ENCODE data around the gene L3MBTL4. TPM values are rescaled to one million over a fixed set of nuclear protein-coding genes. Genes with fewer than 3 reads are reported as not detected.
A peak's percentile ranks its signal among the peaks of the same experiment; 100 is the strongest.

L3MBTL4 gene
- 1.2 TPM for polyA plus RNA-seq (2012; ENCODE audit: low read depth, missing spikeins)

- TF ChIP-seq PAX5 (IDR thresholded peaks at IDR 0.05; ENCODE audit: insufficient read depth, low read length, severe bottlenecking): no peak
- no peak for TF ChIP-seq POU2F2 (IDR thresholded peaks at IDR 0.05; ENCODE audit: low read depth, low read length)
- no peak for TF ChIP-seq POLR2AphosphoS5 (IDR thresholded peaks at IDR 0.05; ENCODE audit: low read depth, low read length)
- no peak for TF ChIP-seq TAF1 (IDR thresholded peaks at IDR 0.05; ENCODE audit: low read depth, low read length)
- no peak for TF ChIP-seq SPI1 (IDR thresholded peaks at IDR 0.05; ENCODE audit: low read depth, low read length)
- no peak for TF ChIP-seq POLR2A (IDR thresholded peaks at IDR 0.05; ENCODE audit: low read depth, low read length)
- FAIRE-seq: peak; percentile 52
Measured at GRCh38 chr18:6414723-6415417, at the start of gene L3MBTL4. Gene L3MBTL4, minus strand, starts transcription at chr18:6414911. Its CDS starts 103,286 bp downstream, at chr18:6311625.

GRCh38 chr18:6452194-6452593 is 37.5 kb upstream of the L3MBTL4 start:
- no peak for FAIRE-seq
- TF ChIP-seq SPI1 (IDR thresholded peaks at IDR 0.05; ENCODE audit: low read depth, low read length) (no peak), POLR2A (IDR thresholded peaks at IDR 0.05; ENCODE audit: low read depth, low read length) (no peak), POU2F2 (IDR thresholded peaks at IDR 0.05; ENCODE audit: low read depth, low read length) (no peak)

More at GRCh38 chr18:6414723-6415417, at the start of gene L3MBTL4:
- peak; percentile 24 for DNase-seq (ENCODE audit: insufficient read length, low spot score)

GRCh38 chr18:6449213-6449612 is 34.5 kb upstream of the L3MBTL4 start:
- no peak for DNase-seq (ENCODE audit: insufficient read length, low spot score)
- peak; percentile 57 for FAIRE-seq
- TF ChIP-seq SPI1 (IDR thresholded peaks at IDR 0.05; ENCODE audit: low read depth, low read length) (peak; percentile 22; the same call in 1 of the 2 replicates), POLR2A (IDR thresholded peaks at IDR 0.05; ENCODE audit: low read depth, low read length) (no peak)

More at GRCh38 chr18:6452194-6452593, 37.5 kb upstream of the L3MBTL4 start:
- no peak for DNase-seq (ENCODE audit: insufficient read length, low spot score)

- FAIRE-seq (no peak), DNase-seq (ENCODE audit: insufficient read length, low spot score) (no peak)
- TF ChIP-seq TAF1 (IDR thresholded peaks at IDR 0.05; ENCODE audit: low read depth, low read length) (no peak), POLR2AphosphoS5 (IDR thresholded peaks at IDR 0.05; ENCODE audit: low read depth, low read length) (no peak), POLR2A (IDR thresholded peaks at IDR 0.05; ENCODE audit: low read depth, low read length) (no peak), PAX5 (IDR thresholded peaks at IDR 0.05; ENCODE audit: insufficient read depth, low read length, severe bottlenecking) (no peak), POU2F2 (IDR thresholded peaks at IDR 0.05; ENCODE audit: low read depth, low read length) (no peak), SPI1 (IDR thresholded peaks at IDR 0.05; ENCODE audit: low read depth, low read length) (no peak)
Measured at GRCh38 chr18:6444466-6445228, 29.9 kb upstream of the L3MBTL4 start.

- TF ChIP-seq SPI1 (IDR thresholded peaks at IDR 0.05; ENCODE audit: low read depth, low read length) (no peak), TAF1 (IDR thresholded peaks at IDR 0.05; ENCODE audit: low read depth, low read length) (no peak), PAX5 (IDR thresholded peaks at IDR 0.05; ENCODE audit: insufficient read depth, low read length, severe bottlenecking) (no peak), POU2F2 (IDR thresholded peaks at IDR 0.05; ENCODE audit: low read depth, low read length) (no peak), POLR2AphosphoS5 (IDR thresholded peaks at IDR 0.05; ENCODE audit: low read depth, low read length) (no peak), POLR2A (IDR thresholded peaks at IDR 0.05; ENCODE audit: low read depth, low read length) (no peak)
- FAIRE-seq (no peak), DNase-seq (ENCODE audit: insufficient read length, low spot score) (no peak)
Measured at GRCh38 chr18:6441200-6441599, 26.5 kb upstream of the L3MBTL4 start.

- FAIRE-seq: no peak
- DNase-seq (ENCODE audit: insufficient read length, low spot score): no peak
- TF ChIP-seq POU2F2 (IDR thresholded peaks at IDR 0.05; ENCODE audit: low read depth, low read length) (no peak), PAX5 (IDR thresholded peaks at IDR 0.05; ENCODE audit: insufficient read depth, low read length, severe bottlenecking) (no peak), TAF1 (IDR thresholded peaks at IDR 0.05; ENCODE audit: low read depth, low read length) (no peak), POLR2A (IDR thresholded peaks at IDR 0.05; ENCODE audit: low read depth, low read length) (no peak), POLR2AphosphoS5 (IDR thresholded peaks at IDR 0.05; ENCODE audit: low read depth, low read length) (no peak), SPI1 (IDR thresholded peaks at IDR 0.05; ENCODE audit: low read depth, low read length) (no peak)
Measured at GRCh38 chr18:6437937-6438818, 23.5 kb upstream of the L3MBTL4 start.

- DNase-seq (ENCODE audit: insufficient read length, low spot score) (no peak), FAIRE-seq (no peak)
- TF ChIP-seq TAF1 (IDR thresholded peaks at IDR 0.05; ENCODE audit: low read depth, low read length) (no peak), POLR2A (IDR thresholded peaks at IDR 0.05; ENCODE audit: low read depth, low read length) (no peak), POLR2AphosphoS5 (IDR thresholded peaks at IDR 0.05; ENCODE audit: low read depth, low read length) (no peak), SPI1 (IDR thresholded peaks at IDR 0.05; ENCODE audit: low read depth, low read length) (no peak), POU2F2 (IDR thresholded peaks at IDR 0.05; ENCODE audit: low read depth, low read length) (no peak), PAX5 (IDR thresholded peaks at IDR 0.05; ENCODE audit: insufficient read depth, low read length, severe bottlenecking) (no peak)
Measured at GRCh38 chr18:6435731-6436130, 21.0 kb upstream of the L3MBTL4 start.

- DNase-seq (ENCODE audit: insufficient read length, low spot score) (no peak), FAIRE-seq (no peak)
- TF ChIP-seq SPI1 (IDR thresholded peaks at IDR 0.05; ENCODE audit: low read depth, low read length) (peak; percentile 51), POLR2AphosphoS5 (IDR thresholded peaks at IDR 0.05; ENCODE audit: low read depth, low read length) (no peak)
Measured at GRCh38 chr18:6434987-6435709, 20.4 kb upstream of the L3MBTL4 start.

GRCh38 chr18:6434481-6434880 is 19.8 kb upstream of the L3MBTL4 start:
- FAIRE-seq (no peak), DNase-seq (ENCODE audit: insufficient read length, low spot score) (no peak)
- TF ChIP-seq PAX5 (IDR thresholded peaks at IDR 0.05; ENCODE audit: insufficient read depth, low read length, severe bottlenecking): no peak
- TF ChIP-seq POLR2AphosphoS5 (IDR thresholded peaks at IDR 0.05; ENCODE audit: low read depth, low read length): no peak
- no peak for TF ChIP-seq TAF1 (IDR thresholded peaks at IDR 0.05; ENCODE audit: low read depth, low read length)
- TF ChIP-seq POU2F2 (IDR thresholded peaks at IDR 0.05; ENCODE audit: low read depth, low read length): no peak
- no peak for TF ChIP-seq POLR2A (IDR thresholded peaks at IDR 0.05; ENCODE audit: low read depth, low read length)
- TF ChIP-seq SPI1 (IDR thresholded peaks at IDR 0.05; ENCODE audit: low read depth, low read length): no peak

All from GM12891 (cell line).